Epithelial cell of alveolus of lung (primary cell): ENCODE measurements around the gene HOOK1. TPM values are rescaled to one million over a fixed set of nuclear protein-coding genes. Genes with fewer than 3 reads are reported as not detected.

Experiments used
- total RNA-seq: library from RNA; depleted of rRNA; stranded (reverse); fragments of >200 nt; gene quantifications from 2 replicates; pipeline ENCODE4 v1.2.1, GENCODE V29; 2015

HOOK1 gene
- total RNA-seq = under 0.01 TPM in 1 of 2 replicates, not detected in the other

GRCh38 chr1:59814901-59815825 is at the start of gene HOOK1:
TSS of gene HOOK1 (plus strand) at chr1:59814949. CDS start at chr1:59815118, 169 bp downstream.

Other genes with a start within 250 kb of the HOOK1 start
- gene CYP2J2, start 111.8 kb downstream of the HOOK1 start, total RNA-seq = 1.0 and 1.4 TPM in 2 replicates